ENCODE measurements around the gene ATP9B.

DNA sequence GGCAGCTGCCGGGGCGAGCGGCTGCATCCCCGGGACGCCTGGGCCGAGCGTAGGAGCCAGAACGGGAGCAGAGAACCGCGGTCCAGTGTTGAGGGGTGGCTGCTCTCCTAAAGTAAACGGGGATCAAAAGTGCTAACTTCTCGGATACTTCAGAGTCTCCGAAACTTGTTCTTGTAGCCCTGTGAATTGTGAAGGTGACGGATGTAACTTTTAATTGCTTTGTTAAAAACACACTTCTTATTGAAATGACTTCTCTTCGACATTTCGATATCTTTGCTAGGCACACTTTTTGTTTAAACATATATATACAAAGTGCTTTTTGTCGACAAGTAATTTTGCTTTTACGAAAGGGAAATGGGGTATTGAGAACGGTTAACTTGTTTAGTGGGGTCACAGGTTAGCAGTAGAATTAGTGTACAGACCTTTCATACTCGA is 540 bp downstream of the ATP9B start:
- TF ChIP-seq POLR2A (IDR thresholded peaks at IDR 0.05; ENCODE audit: low read length) (no peak), GATA1 (IDR thresholded peaks at IDR 0.05; ENCODE audit: low read depth, low read length) (no peak)
